Lower leg skin (tissue), 4 donors: ENCODE results near the gene RILPL2. TPM values are rescaled to one million over a fixed set of nuclear protein-coding genes. Genes with fewer than 3 reads are reported as not detected.
A peak's percentile ranks its signal among the peaks of the same experiment; 100 is the strongest.

Experiments used
- DNase-seq, 2 donors: peaks; one replicate each; pipeline ENCODE4 v3.0.0-alpha.2; 2019; ENCODE audit warnings: low spot score in 2 of 2
- H3K4me3 ChIP-seq: fragments of 200-600 bp; sonication (generic); 2 replicates; pipeline ENCODE4 v1.5.1; 2017; ENCODE audit warnings: mild to moderate bottlenecking, low read depth; ENCODE audit not compliant: poor library complexity, severe bottlenecking
- POLR2A ChIP-seq, 2 donors: fragments of 450-650 bp; IDR thresholded peaks; one replicate each; pipeline ENCODE4 v1.6.1; 2016 to 2017; ENCODE audit warnings: antibody characterized with exemption in 2 of 2, mild to moderate bottlenecking in 1 of 2, moderate library complexity in 1 of 2
- WGBS, 2 donors: methylation state at CpG; one replicate each; pipeline ENCODE4 v1.1.5; 2018; 5-methylcytosine and 5-hydroxymethylcytosine counted together
- intact Hi-C: fragments of 100-400 bp; cut with DNase I; formaldehyde crosslinking; loops from one replicate; pipeline ENCODE4 v1.15.0; 2023; ENCODE audit warnings: low total_unique reads
- total RNA-seq, 4 donors: library from RNA; depleted of rRNA; stranded (reverse); fragments of >200 nt; gene quantifications; one replicate each; pipeline ENCODE4 v1.1.0, GENCODE V29; 2016
- TF ChIP-seq, protein P1 (sequence below), 3 donors: fragments of 450-650 bp; IDR thresholded peaks; one replicate each; pipeline ENCODE4 v1.5.1; 2016; ENCODE audit warnings: antibody characterized with exemption in 3 of 3, mild to moderate bottlenecking in 3 of 3, moderate library complexity in 2 of 3

The RILPL2 gene
- total RNA-seq, 4 donors from 2014 or later = 2.8 to 5.6 (median 4.2) TPM

- TF ChIP-seq POLR2A (IDR thresholded peaks at IDR 0.05) = no peak
- TF ChIP-seq, protein P1, sequence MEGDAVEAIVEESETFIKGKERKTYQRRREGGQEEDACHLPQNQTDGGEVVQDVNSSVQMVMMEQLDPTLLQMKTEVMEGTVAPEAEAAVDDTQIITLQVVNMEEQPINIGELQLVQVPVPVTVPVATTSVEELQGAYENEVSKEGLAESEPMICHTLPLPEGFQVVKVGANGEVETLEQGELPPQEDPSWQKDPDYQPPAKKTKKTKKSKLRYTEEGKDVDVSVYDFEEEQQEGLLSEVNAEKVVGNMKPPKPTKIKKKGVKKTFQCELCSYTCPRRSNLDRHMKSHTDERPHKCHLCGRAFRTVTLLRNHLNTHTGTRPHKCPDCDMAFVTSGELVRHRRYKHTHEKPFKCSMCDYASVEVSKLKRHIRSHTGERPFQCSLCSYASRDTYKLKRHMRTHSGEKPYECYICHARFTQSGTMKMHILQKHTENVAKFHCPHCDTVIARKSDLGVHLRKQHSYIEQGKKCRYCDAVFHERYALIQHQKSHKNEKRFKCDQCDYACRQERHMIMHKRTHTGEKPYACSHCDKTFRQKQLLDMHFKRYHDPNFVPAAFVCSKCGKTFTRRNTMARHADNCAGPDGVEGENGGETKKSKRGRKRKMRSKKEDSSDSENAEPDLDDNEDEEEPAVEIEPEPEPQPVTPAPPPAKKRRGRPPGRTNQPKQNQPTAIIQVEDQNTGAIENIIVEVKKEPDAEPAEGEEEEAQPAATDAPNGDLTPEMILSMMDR (IDR thresholded peaks at IDR 0.05) = no peak
- no peak for DNase-seq
Observed at GRCh38 chr12:123390498-123391426, 45.7 kb downstream of the RILPL2 start.

DNA sequence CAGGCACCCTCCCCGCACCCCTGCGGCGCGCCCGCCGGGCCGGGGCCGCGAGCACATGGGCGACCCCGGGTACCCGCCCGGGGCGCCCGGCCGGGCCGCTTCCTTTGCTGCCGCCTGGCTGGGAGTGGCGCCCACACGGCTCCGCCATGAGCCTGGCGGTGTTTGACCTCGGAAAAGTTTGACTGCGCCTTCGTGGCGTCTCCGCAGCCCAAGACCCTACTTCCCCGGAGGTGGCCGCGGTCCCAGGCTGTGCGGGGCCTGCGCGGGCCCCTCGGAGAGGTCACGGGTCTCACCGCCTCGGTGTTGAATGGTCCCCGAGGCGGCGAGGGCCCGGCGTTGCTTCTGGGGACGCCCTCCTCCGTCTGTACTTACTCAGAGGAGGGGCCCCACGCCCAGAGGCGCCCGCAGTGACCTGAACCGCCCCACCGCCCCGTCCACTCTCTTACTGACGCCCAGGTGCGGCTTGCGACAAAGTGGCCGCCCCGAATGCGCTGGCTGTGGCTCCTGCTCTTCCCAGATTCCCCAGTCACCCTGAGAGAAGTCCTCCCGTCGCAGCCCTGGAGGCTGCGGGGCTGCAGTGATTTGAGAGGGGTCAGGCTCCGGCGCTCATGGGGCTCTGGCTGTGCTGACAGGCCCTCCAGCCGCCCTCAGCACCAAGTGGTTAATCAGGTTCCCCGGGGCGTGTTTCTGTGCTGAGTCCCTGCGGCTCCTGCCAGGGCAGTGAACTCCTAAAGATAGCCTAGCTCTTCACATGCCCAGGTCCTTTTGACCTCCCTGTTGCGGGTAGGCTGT is 46.7 kb downstream of the RILPL2 start:
- no peak for TF ChIP-seq POLR2A (IDR thresholded peaks at IDR 0.05)
- TF ChIP-seq, protein P1 (IDR thresholded peaks at IDR 0.05) = no peak
- peak in 1 of 2 donors; percentile 89 for DNase-seq
- 7 to 19% methylated on average over 13 of the region's 66 CpGs for whole genome bisulfite sequencing, 2 donors
- intact Hi-C loops = no loop called here
- peak overlapping the region; percentile 36 for H3K4me3 ChIP-seq

More at GRCh38 chr12:123390498-123391426, 45.7 kb downstream of the RILPL2 start:
- WGBS, 2 donors = 37 to 49% methylated on average over 23 of the region's 23 CpGs
- no peak overlapping the region for H3K4me3 ChIP-seq
- intact Hi-C loops = no loop called here

DNA sequence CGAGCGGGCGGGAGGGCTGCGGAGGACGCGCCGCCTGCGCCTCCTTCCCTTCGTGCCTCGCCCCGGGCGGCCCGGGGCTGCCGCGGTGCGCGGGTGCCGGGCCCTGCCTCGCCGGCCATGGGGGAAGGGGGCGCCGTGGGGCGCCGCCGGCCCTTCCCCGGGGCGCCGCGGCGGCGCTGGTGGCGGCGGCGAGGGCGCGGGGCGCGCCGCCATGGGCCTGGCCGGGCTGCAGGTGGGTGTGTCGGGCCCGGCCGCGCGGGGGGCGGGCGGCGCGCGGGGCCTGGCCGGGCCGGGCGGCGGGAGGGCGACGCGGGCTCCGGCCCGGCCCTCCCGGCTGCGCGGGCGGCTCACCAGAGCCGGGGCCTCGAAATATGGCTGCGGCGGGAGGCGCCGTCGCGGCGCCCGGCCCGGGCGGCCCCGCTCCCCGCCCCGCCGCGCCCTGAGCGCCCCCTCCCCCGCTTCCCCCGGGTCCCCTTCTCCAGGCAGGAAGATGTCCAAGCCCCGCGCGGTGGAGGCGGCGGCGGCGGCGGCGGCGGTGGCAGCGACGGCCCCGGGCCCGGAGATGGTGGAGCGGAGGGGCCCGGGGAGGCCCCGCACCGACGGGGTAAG is 47.4 kb downstream of the RILPL2 start:
- no peak for TF ChIP-seq POLR2A (IDR thresholded peaks at IDR 0.05)
- TF ChIP-seq, protein P1 (IDR thresholded peaks at IDR 0.05) = no peak
- intact Hi-C loops = no loop called here
- no peak for DNase-seq
- no CpG with 5 or more reads among the region's 102 CpGs for WGBS, 2 donors
- peak overlapping the region; percentile 36 for H3K4me3 ChIP-seq

DNA sequence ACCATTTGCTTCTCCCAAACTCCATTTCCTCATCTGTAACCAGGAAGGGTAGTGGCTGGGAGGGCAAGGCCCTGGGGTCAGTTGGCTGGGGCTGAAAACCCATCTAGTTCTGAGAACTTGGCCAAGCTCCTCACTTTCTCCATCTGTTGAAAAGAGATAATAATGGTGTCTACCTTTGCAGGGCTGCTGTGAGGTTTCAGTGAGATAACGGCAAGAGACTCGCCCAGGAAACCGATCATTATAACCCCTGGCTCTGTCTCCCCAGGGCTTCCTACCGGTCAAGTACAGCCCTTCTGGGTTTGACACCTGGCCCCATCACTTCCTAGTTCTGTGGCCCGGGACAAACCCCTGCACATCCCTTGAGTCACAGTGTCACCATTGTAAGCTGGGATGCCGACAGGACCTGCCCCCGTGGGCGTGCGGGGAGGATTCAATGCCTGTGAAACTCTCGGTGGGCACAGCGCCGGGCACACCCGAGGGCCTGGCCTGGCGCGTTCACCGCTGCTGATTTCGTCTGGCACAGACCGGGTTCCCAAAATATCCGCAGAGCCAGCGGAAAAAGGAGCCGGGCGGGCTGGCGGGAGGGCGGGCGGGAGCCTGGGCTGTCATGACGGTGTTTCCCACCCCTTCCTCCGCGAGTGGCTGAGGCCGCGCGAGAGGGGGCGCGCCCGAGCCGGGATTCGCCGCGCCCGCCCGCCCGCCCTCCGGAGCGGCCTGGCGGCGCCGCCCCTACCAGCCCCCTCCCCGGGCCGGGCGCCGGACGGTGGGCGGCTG is 48.1 kb downstream of the RILPL2 start:
- TF ChIP-seq, protein P1 (IDR thresholded peaks at IDR 0.05) = no peak
- TF ChIP-seq POLR2A (IDR thresholded peaks at IDR 0.05) = no peak
- 0 to 2% methylated on average over 8 to 13 of the region's 52 CpGs for WGBS, 2 donors
- intact Hi-C loops = no loop called here
- H3K4me3 ChIP-seq = peak overlapping the region; percentile 26
- peak; percentile 61 to 93 for DNase-seq
